CD4-positive, alpha-beta T cell (primary cell): Measurements from ENCODE around the gene MPPED2. TPM values are rescaled to one million over a fixed set of nuclear protein-coding genes. Genes with fewer than 3 reads are reported as not detected.

Experiments used
- ATAC-seq: fragments of 200-7000 bp; cut with Tn5 transposase; one replicate; pipeline ENCODE4 v1.10.0; 2022; ENCODE audit warnings: mild to moderate bottlenecking; ENCODE audit not compliant: poor library complexity
- CTCF ChIA-PET: fragments of 350-600 bp; sonication (Branson Sonifier 250); formaldehyde crosslinking; loops from one replicate; lab custom pipeline; 2021; ENCODE audit warnings: antibody characterized with exemption, inconsistent platforms; lab: Charles Lee
- POLR2A ChIA-PET: fragments of 350-600 bp; sonication (Branson Sonifier 250); formaldehyde crosslinking; loops from one replicate; lab custom pipeline; 2021; ENCODE audit warnings: antibody characterized with exemption, inconsistent platforms; lab: Charles Lee
- DNase-seq, 14 experiments: peaks; one replicate each; pipeline ENCODE4 v3.0.0-alpha.2; 2013 to 2020; ENCODE audit warnings: mixed read lengths in 2 of 14
- H3K27ac ChIP-seq, 2 donors: one replicate each; pipeline versions ENCODE4 v1.5.1 to v1.7.0; 2013; ENCODE audit warnings: low read length in 2 of 2, low read depth in 1 of 2, mild to moderate bottlenecking in 1 of 2
- H3K27me3 ChIP-seq, 2 experiments: 1 replicate in 1 of 2; 2 replicates in 1 of 2; pipeline versions ENCODE4 v1.6.1 to v1.7.0; 2013; ENCODE audit warnings: low read length in 2 of 2, control low read depth in 1 of 2, mild to moderate bottlenecking in 1 of 2, moderate library complexity in 1 of 2; ENCODE audit not compliant: insufficient read depth in 2 of 2, control insufficient read depth in 1 of 2
- H3K36me3 ChIP-seq: one replicate; pipeline ENCODE4 v1.6.1; 2013; ENCODE audit warnings: low read length, control low read depth; ENCODE audit not compliant: insufficient read depth
- H3K4me1 ChIP-seq: one replicate; pipeline ENCODE4 v1.6.1; 2013; ENCODE audit warnings: low read length, control low read depth; ENCODE audit not compliant: insufficient read depth
- H3K4me3 ChIP-seq: one replicate; pipeline ENCODE4 v1.5.1; 2013; ENCODE audit warnings: mild to moderate bottlenecking, low read length, moderate library complexity
- H3K9me3 ChIP-seq, 2 experiments: 1 replicate in 1 of 2; 2 replicates in 1 of 2; pipeline versions ENCODE4 v1.6.1 to v1.7.0; 2013; ENCODE audit warnings: low read length in 2 of 2, mild to moderate bottlenecking in 2 of 2, control low read depth in 1 of 2, moderate library complexity in 1 of 2; ENCODE audit not compliant: control insufficient read depth in 1 of 2, insufficient read depth in 1 of 2
- H3K27ac Mint-ChIP-seq: one replicate; pipeline ENCODE4 v1.8.0; 2020; ENCODE audit warnings: mixed read lengths
- H3K27me3 Mint-ChIP-seq: one replicate; pipeline ENCODE4 v1.8.0; 2021; ENCODE audit warnings: mixed read lengths
- H3K36me3 Mint-ChIP-seq: one replicate; pipeline ENCODE4 v1.8.0; 2021; ENCODE audit warnings: low read depth, mixed read lengths
- H3K4me1 Mint-ChIP-seq: one replicate; pipeline ENCODE4 v1.8.0; 2021; ENCODE audit warnings: low read depth, mixed read lengths
- H3K4me3 Mint-ChIP-seq: one replicate; pipeline ENCODE4 v1.8.0; 2020; ENCODE audit warnings: mild to moderate bottlenecking, mixed read lengths
- H3K9me3 Mint-ChIP-seq: one replicate; pipeline ENCODE4 v1.8.0; 2020; ENCODE audit warnings: mixed read lengths
- intact Hi-C, 2 experiments: fragments of 100-400 bp; cut with DNase I in 1 of 2; cut with micrococcal nuclease in 1 of 2; formaldehyde crosslinking; loops; one replicate each; pipeline versions ENCODE4 v1.15.1 to v1.9.0; 2023 to 2025; cut with DNase I, micrococcal nuclease
- total RNA-seq, 174 experiments: library from RNA in 2 of 174; stranded (reverse) in 2 of 174; gene quantifications; one replicate each; pipeline ENCODE4 v1.2.3 and lab custom pipeline; 2021 to 2026
- TF ChIP-seq, protein P1 (sequence below): fragments of 200-600 bp; IDR thresholded peaks from one replicate; pipeline ENCODE4 v1.8.0; 2022; ENCODE audit warnings: antibody characterized with exemption, mild to moderate bottlenecking

Gene MPPED2
- total RNA-seq, 2 experiments from 2014 or later = 0.96 to 1.7 TPM

DNA sequence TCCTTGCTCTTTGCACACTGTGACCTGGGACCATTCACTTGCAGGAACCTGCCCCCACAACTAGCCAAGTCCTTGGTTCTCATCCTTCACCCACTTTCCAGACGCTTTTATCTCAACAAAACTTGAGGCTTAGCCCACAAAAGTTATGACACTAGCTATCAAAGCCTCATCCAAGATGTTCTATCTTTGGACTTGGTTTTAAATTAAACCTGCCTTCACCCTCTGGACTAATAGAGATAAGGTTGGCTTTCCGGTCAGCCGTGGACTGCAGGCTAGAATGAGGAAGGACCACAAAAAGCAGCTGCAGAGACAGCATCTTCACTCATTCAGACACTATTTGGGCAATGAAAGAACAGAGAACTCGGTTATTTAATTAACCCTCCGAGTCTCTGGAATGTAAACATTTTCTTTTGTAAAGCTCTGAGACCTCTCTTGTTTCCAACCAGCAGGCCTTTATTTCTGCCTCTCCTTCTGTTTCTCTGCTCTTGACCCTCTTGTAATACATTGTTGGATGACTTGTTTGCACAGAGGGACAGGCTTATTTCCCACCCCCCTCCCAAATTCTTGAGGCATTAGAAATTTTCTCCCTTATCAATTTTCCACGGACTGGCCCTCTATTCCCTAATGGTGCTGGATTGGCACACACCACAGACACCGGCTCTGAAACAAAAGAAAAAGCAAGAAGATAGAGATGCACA, 221.9 kb downstream of the MPPED2 start:
- H3K36me3 Mint-ChIP-seq = no peaks in the 10 kb centered on the region
- ChIA-PET POLR2A (no interaction called here), CTCF (no interaction called here)
- DNase-seq (no peak), ATAC-seq (no peak)
- no peaks in the 10 kb centered on the region for H3K27me3 Mint-ChIP-seq
- no peaks in the 10 kb centered on the region for H3K9me3 Mint-ChIP-seq
- intact Hi-C loops = no loop called here
- Histone ChIP-seq H3K4me3 (no peak overlapping the region), H3K4me1 (no peaks in the 10 kb centered on the region), H3K36me3 (no peaks in the 10 kb centered on the region), H3K9me3 (no peaks in the 10 kb centered on the region), H3K27me3 (no peaks in the 10 kb centered on the region), H3K27ac (no peak overlapping the region)
- no peaks in the 10 kb centered on the region for H3K4me1 Mint-ChIP-seq
- no peak overlapping the region for H3K27ac Mint-ChIP-seq
- H3K4me3 Mint-ChIP-seq = no peak overlapping the region
- TF ChIP-seq, protein P1, sequence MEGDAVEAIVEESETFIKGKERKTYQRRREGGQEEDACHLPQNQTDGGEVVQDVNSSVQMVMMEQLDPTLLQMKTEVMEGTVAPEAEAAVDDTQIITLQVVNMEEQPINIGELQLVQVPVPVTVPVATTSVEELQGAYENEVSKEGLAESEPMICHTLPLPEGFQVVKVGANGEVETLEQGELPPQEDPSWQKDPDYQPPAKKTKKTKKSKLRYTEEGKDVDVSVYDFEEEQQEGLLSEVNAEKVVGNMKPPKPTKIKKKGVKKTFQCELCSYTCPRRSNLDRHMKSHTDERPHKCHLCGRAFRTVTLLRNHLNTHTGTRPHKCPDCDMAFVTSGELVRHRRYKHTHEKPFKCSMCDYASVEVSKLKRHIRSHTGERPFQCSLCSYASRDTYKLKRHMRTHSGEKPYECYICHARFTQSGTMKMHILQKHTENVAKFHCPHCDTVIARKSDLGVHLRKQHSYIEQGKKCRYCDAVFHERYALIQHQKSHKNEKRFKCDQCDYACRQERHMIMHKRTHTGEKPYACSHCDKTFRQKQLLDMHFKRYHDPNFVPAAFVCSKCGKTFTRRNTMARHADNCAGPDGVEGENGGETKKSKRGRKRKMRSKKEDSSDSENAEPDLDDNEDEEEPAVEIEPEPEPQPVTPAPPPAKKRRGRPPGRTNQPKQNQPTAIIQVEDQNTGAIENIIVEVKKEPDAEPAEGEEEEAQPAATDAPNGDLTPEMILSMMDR = no peak

DNA sequence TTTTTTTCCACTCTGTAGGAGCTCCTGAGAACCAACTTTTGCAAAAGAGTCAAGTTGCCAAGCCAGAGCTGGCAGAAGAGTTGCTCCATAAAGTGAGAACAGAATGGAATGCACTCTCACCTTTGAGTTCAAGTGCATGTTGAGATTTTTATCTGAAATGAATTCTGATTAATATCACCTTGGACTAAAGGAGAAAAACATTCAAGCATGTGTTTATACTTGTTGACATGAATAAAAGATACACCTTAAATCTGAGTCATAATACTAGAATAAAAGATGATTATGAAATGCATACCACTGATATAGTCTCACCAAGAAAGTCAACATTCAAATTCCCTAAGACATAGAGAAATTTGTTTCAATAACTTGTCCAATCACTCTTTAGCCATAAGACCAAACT, 225.4 kb downstream of the MPPED2 start:
- intact Hi-C loops = no loop called here
- DNase-seq = no peak
- ChIA-PET CTCF (no interaction called here), POLR2A (no interaction called here)
- Histone ChIP-seq H3K4me3 (no peak overlapping the region), H3K4me1 (no peaks in the 10 kb centered on the region), H3K27ac (no peak overlapping the region), H3K9me3 (no peaks in the 10 kb centered on the region), H3K27me3 (no peaks in the 10 kb centered on the region), H3K36me3 (no peaks in the 10 kb centered on the region)
- no peaks in the 10 kb centered on the region for H3K36me3 Mint-ChIP-seq
- no peak for ATAC-seq
- no peaks in the 10 kb centered on the region for H3K9me3 Mint-ChIP-seq
- no peak overlapping the region for H3K27ac Mint-ChIP-seq
- no peaks in the 10 kb centered on the region for H3K27me3 Mint-ChIP-seq
- TF ChIP-seq, protein P1 = no peak
- H3K4me3 Mint-ChIP-seq = no peak overlapping the region
- no peaks in the 10 kb centered on the region for H3K4me1 Mint-ChIP-seq
